ENCODE data around the gene LIMK2. TPM values are rescaled to one million over a fixed set of nuclear protein-coding genes. Genes with fewer than 3 reads are reported as not detected.

LIMK2 gene
- total RNA-seq, 2 donors from 2014 or later: 88.0 to 109 TPM

DNA sequence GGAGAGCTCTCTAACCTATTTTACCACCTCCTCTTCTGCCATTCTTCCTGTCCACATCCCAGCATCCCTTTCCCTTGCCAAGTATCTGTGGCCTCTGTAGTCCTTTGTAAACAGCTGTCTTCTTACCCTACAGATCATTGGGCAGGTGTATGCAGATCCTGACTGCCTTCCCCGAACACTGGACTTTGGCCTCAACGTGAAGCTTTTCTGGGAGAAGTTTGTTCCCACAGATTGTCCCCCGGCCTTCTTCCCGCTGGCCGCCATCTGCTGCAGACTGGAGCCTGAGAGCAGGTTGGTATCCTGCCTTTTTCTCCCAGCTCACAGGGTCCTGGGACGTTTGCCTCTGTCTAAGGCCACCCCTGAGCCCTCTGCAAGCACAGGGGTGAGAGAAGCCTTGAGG is 62.9 kb downstream of the LIMK2 start:
- H3K4me1 ChIP-seq: no peaks in the 10 kb centered on the region
- no peak overlapping the region for H3K9ac ChIP-seq (ENCODE audit: low read depth in 2 of 2, low read length in 2 of 2)
- no peak overlapping the region for H3K27ac ChIP-seq
- no peak overlapping the region for H3K4me3 ChIP-seq
- intact Hi-C loops (cut with DNase I): no loop called here
- no peak for TF ChIP-seq CTCF (IDR thresholded peaks at IDR 0.05)
- H3K9me3 ChIP-seq: no peaks in the 10 kb centered on the region
- H3K36me3 ChIP-seq: peaks cover 23% of the 10 kb centered on the region
- no peaks in the 10 kb centered on the region for H3K27me3 ChIP-seq
- peak; percentile 49 for DNase-seq

GRCh38 chr22:31275576-31275975 is 63.5 kb downstream of the LIMK2 start:
- no peak for DNase-seq
- no peak for TF ChIP-seq CTCF (IDR thresholded peaks at IDR 0.05)
- Histone ChIP-seq H3K9ac (ENCODE audit: low read depth in 2 of 2, low read length in 2 of 2) (no peak overlapping the region), H3K4me1 (no peaks in the 10 kb centered on the region), H3K9me3 (no peaks in the 10 kb centered on the region), H3K4me3 (no peak overlapping the region), H3K36me3 (peaks cover 23% of the 10 kb centered on the region), H3K27me3 (no peaks in the 10 kb centered on the region), H3K27ac (no peak overlapping the region)
- intact Hi-C loops (cut with DNase I): no loop called here

GRCh38 chr22:31276426-31277167 is 64.5 kb downstream of the LIMK2 start:
- Histone ChIP-seq H3K27me3 (no peaks in the 10 kb centered on the region), H3K36me3 (peaks cover 24% of the 10 kb centered on the region), H3K4me1 (no peaks in the 10 kb centered on the region), H3K9ac (ENCODE audit: low read depth in 2 of 2, low read length in 2 of 2) (no peak overlapping the region), H3K4me3 (no peak overlapping the region), H3K27ac (no peak overlapping the region), H3K9me3 (no peaks in the 10 kb centered on the region)
- DNase-seq: no peak
- intact Hi-C loops (cut with DNase I): no loop called here
- TF ChIP-seq CTCF (IDR thresholded peaks at IDR 0.05): no peak

GRCh38 chr22:31277741-31278140 is 65.6 kb downstream of the LIMK2 start:
- H3K27ac ChIP-seq: no peak overlapping the region
- H3K27me3 ChIP-seq: no peaks in the 10 kb centered on the region
- H3K4me1 ChIP-seq: no peaks in the 10 kb centered on the region
- no peaks in the 10 kb centered on the region for H3K9me3 ChIP-seq
- intact Hi-C loops (cut with DNase I): no loop called here
- H3K4me3 ChIP-seq: no peak overlapping the region
- peaks cover 27% of the 10 kb centered on the region for H3K36me3 ChIP-seq
- TF ChIP-seq CTCF (IDR thresholded peaks at IDR 0.05): no peak
- DNase-seq: no peak
- no peak overlapping the region for H3K9ac ChIP-seq (ENCODE audit: low read depth in 2 of 2, low read length in 2 of 2)

DNA sequence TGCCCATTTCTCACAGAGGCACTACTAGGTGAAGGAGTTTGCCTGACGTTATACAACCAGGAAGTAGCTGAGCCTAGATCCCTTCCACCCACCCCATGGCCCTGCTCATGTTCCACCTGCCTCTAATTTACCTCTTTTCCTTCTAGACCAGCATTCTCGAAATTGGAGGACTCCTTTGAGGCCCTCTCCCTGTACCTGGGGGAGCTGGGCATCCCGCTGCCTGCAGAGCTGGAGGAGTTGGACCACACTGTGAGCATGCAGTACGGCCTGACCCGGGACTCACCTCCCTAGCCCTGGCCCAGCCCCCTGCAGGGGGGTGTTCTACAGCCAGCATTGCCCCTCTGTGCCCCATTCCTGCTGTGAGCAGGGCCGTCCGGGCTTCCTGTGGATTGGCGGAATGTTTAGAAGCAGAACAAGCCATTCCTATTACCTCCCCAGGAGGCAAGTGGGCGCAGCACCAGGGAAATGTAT is 66.1 kb downstream of the LIMK2 start:
- Histone ChIP-seq H3K36me3 (peaks cover 24% of the 10 kb centered on the region), H3K4me1 (no peaks in the 10 kb centered on the region), H3K27me3 (no peaks in the 10 kb centered on the region), H3K9me3 (no peaks in the 10 kb centered on the region), H3K27ac (peak overlapping the region; percentile 31), H3K4me3 (no peak overlapping the region), H3K9ac (ENCODE audit: low read depth in 2 of 2, low read length in 2 of 2) (no peak overlapping the region)
- intact Hi-C loops (cut with DNase I): no loop called here
- DNase-seq: no peak
- TF ChIP-seq CTCF (IDR thresholded peaks at IDR 0.05): no peak

All from colonic mucosa (tissue), 4 donors.